IMR-90 (cell line): ENCODE results near the gene NUDT1. TPM values are rescaled to one million over a fixed set of nuclear protein-coding genes. Genes with fewer than 3 reads are reported as not detected.

Source experiments
- ATAC-seq: fragments of 200-7000 bp; cut with Tn5 transposase; 2 replicates; pipeline ENCODE4 v1.9.1; 2020; ENCODE audit warnings: low read depth, mild to moderate bottlenecking, moderate library complexity
- BruUV-seq: library from RNA; stranded (reverse); fragments of 400-500 nt; replicated peaks from 2 replicates; lab custom pipeline; 2021; lab: Mats Ljungman, UMichigan
- CTCF ChIA-PET: fragments of 300-600 bp; formaldehyde crosslinking; extraction: SDS; loops from one replicate; lab custom pipeline; 2021; ENCODE audit warnings: antibody characterized with exemption; lab: Yijun Ruan, JAX
- POLR2A ChIA-PET: fragments of 300-600 bp; sonication (Branson Sonifier 250); formaldehyde crosslinking; loops from one replicate; lab custom pipeline; 2022; ENCODE audit warnings: antibody characterized with exemption; ENCODE audit not compliant: unreplicated experiment; lab: Charles Lee
- DNase-seq: peaks from one replicate; pipeline ENCODE4 v3.0.0; 2013
- H2AFZ ChIP-seq: replicated peaks from 2 replicates; pipeline ENCODE3; 2013; ENCODE audit warnings: low read length, mild to moderate bottlenecking; ENCODE audit not compliant: poor library complexity
- H2AK5ac ChIP-seq: 2 replicates; pipeline ENCODE4 v1.6.1; 2013; ENCODE audit warnings: low read depth, low read length, inconsistent platforms
- H2AK9ac ChIP-seq: replicated peaks from 2 replicates; pipeline ENCODE3; 2013; ENCODE audit warnings: mild to moderate bottlenecking, low read depth, low read length, moderate library complexity; ENCODE audit not compliant: poor library complexity
- H2BK120ac ChIP-seq: 2 replicates; pipeline ENCODE4 v1.6.1; 2013; ENCODE audit warnings: low read depth, low read length, inconsistent platforms
- H2BK15ac ChIP-seq: 3 replicates; pipeline ENCODE4 v1.6.1; 2013; ENCODE audit warnings: low read depth, low read length, inconsistent platforms
- H2BK20ac ChIP-seq: 2 replicates; pipeline ENCODE4 v1.6.1; 2013; ENCODE audit warnings: low read depth, mild to moderate bottlenecking, inconsistent platforms, low read length, moderate library complexity
- H2BK5ac ChIP-seq: 2 replicates; pipeline ENCODE4 v1.6.1; 2013; ENCODE audit warnings: mild to moderate bottlenecking, low read depth, low read length, inconsistent platforms; ENCODE audit not compliant: poor library complexity, severe bottlenecking
- H3K14ac ChIP-seq: replicated peaks from 2 replicates; pipeline ENCODE4 v1.6.1; 2013; ENCODE audit warnings: low read depth, low read length, inconsistent platforms
- H3K18ac ChIP-seq: 2 replicates; pipeline ENCODE4 v1.6.1; 2013; ENCODE audit warnings: low read depth, low read length, control low read depth
- H3K23ac ChIP-seq: 2 replicates; pipeline ENCODE4 v1.6.1; 2013; ENCODE audit warnings: low read depth, low read length, inconsistent platforms
- H3K27ac ChIP-seq: 2 replicates; pipeline ENCODE4 v1.5.1; 2013; ENCODE audit warnings: mild to moderate bottlenecking, control low read depth, low read length; ENCODE audit not compliant: insufficient read depth
- H3K27me3 ChIP-seq: 2 replicates; pipeline ENCODE4 v1.6.1; 2013; ENCODE audit warnings: low read length; ENCODE audit not compliant: control insufficient read depth, insufficient read depth
- H3K36me3 ChIP-seq: 2 replicates; pipeline ENCODE4 v1.6.1; 2013; ENCODE audit warnings: low read length, mixed read lengths; ENCODE audit not compliant: control insufficient read depth, insufficient read depth
- H3K4ac ChIP-seq: 2 replicates; pipeline ENCODE4 v1.6.1; 2013; ENCODE audit warnings: low read depth, low read length, inconsistent platforms
- H3K4me1 ChIP-seq: 2 replicates; pipeline ENCODE4 v1.6.1; 2013; ENCODE audit warnings: low read length, mixed read lengths; ENCODE audit not compliant: control insufficient read depth, insufficient read depth
- H3K4me2 ChIP-seq: 2 replicates; pipeline ENCODE4 v1.6.1; 2013; ENCODE audit warnings: low read depth, mild to moderate bottlenecking, control low read depth, low read length, moderate library complexity
- H3K4me3 ChIP-seq: 2 replicates; pipeline ENCODE4 v1.5.1; 2013; ENCODE audit warnings: low read depth, mild to moderate bottlenecking, control low read depth, low read length, moderate library complexity; ENCODE audit not compliant: insufficient read depth
- H3K56ac ChIP-seq: 2 replicates; pipeline ENCODE4 v1.6.1; 2013; ENCODE audit warnings: low read length, inconsistent platforms; ENCODE audit not compliant: insufficient read depth; ENCODE audit errors: extremely low read depth
- H3K79me1 ChIP-seq, 2 experiments: 2 replicates each; pipeline ENCODE4 v1.6.1; 2013; ENCODE audit warnings: low read length in 2 of 2, inconsistent platforms in 1 of 2, low read depth in 1 of 2
- H3K9ac ChIP-seq: 2 replicates; pipeline ENCODE4 v1.6.1; 2013; ENCODE audit warnings: low read depth, low read length, control low read depth
- H3K9me1 ChIP-seq: 2 replicates; pipeline ENCODE4 v1.6.1; 2013; ENCODE audit warnings: low read length, inconsistent platforms; ENCODE audit not compliant: insufficient read depth
- H3K9me3 ChIP-seq: 2 replicates; pipeline ENCODE4 v1.6.1; 2013; ENCODE audit warnings: low read length; ENCODE audit not compliant: control insufficient read depth, insufficient read depth
- H4K20me1 ChIP-seq: 2 replicates; pipeline ENCODE4 v1.6.1; 2013; ENCODE audit warnings: low read length, inconsistent platforms; ENCODE audit not compliant: insufficient read depth
- H4K5ac ChIP-seq: 2 replicates; pipeline ENCODE4 v1.6.1; 2013; ENCODE audit warnings: mild to moderate bottlenecking, low read depth, low read length, control low read depth
- H4K8ac ChIP-seq, 2 experiments: 2 replicates each; pipeline ENCODE4 v1.6.1; 2013; ENCODE audit warnings: low read depth in 2 of 2, low read length in 2 of 2, control low read depth in 1 of 2, inconsistent platforms in 1 of 2
- H4K91ac ChIP-seq: 2 replicates; pipeline ENCODE4 v1.6.1; 2013; ENCODE audit warnings: low read depth, low read length, inconsistent platforms; ENCODE audit not compliant: insufficient read depth
- CTCF ChIP-seq: conservative IDR thresholded peaks from 2 replicates; pipeline ENCODE4 v1.5.1; 2012; ENCODE audit warnings: mild to moderate bottlenecking, low read depth, low read length, improper control_type of control experiment
- FOS ChIP-seq: fragments of 150-350 bp; IDR thresholded peaks from 2 replicates; pipeline ENCODE4 v1.6.1; 2016; ENCODE audit warnings: low read depth, low read length
- MAZ ChIP-seq: IDR thresholded peaks from 2 replicates; pipeline ENCODE4 v1.6.1; 2012; ENCODE audit warnings: low read depth, mild to moderate bottlenecking, low read length, improper control_type of control experiment, moderate library complexity, borderline replicate concordance
- SMC3 ChIP-seq: fragments of 150-350 bp; IDR thresholded peaks from 2 replicates; pipeline ENCODE4 v1.6.1; 2016; ENCODE audit warnings: low read depth, mild to moderate bottlenecking, antibody characterized with exemption, low read length, moderate library complexity
- USF2 ChIP-seq: fragments of 150-350 bp; IDR thresholded peaks from 2 replicates; pipeline ENCODE4 v1.6.1; 2017; ENCODE audit warnings: mild to moderate bottlenecking, antibody characterized with exemption, low read length, low read depth
- WGBS, 2 experiments: methylation state at CpG; one replicate each; pipeline versions ENCODE4 v1.1.5 to v1.1.7; 2013; ENCODE audit warnings: missing lambda C conversion rate in 2 of 2; ENCODE audit not compliant: insufficient read length in 1 of 2; ENCODE audit errors: extremely low coverage in 2 of 2; 5-methylcytosine and 5-hydroxymethylcytosine counted together
- dilution Hi-C: fragments of 300-500 bp; cut with HindIII; formaldehyde crosslinking; loops from one replicate; pipeline ENCODE4 v1.14.3; 2018; ENCODE audit warnings: low sequenced_read_pairs; ENCODE audit not compliant: unreplicated experiment
- in situ Hi-C: fragments of 300-500 bp; cut with MboI; formaldehyde crosslinking; loops from 3 replicates; pipeline ENCODE4 v1.14.3; 2019; ENCODE audit warnings: low sequenced_read_pairs, inconsistent platforms, mixed read lengths
- intact Hi-C: fragments of 100-400 bp; cut with micrococcal nuclease; formaldehyde crosslinking; loops from 2 replicates; pipeline ENCODE4 v1.10.0; 2022
- polyA plus RNA-seq, 3 experiments: library from polyadenylated mRNA; depleted of rRNA; stranded (reverse); fragments of >200 nt; gene quantifications; 2 replicates each; pipeline ENCODE4 v1.2.3, GENCODE V29; 2012; ENCODE audit warnings: low replicate concordance in 1 of 3
- total RNA-seq: library from RNA; depleted of rRNA; stranded (reverse); fragments of >200 nt; gene quantifications from 2 replicates; pipeline ENCODE4 v1.2.3, GENCODE V29; 2012

Gene NUDT1
- total and polyA plus RNA-seq, 2 of the 4 experiments (the other 2 are of a cell fraction): 33.4 to 49.1 TPM

GRCh38 chr7:2222516-2222915 is 19.5 kb upstream of the NUDT1 start:
- Histone ChIP-seq H3K79me1 (peaks cover 8 to 28% of the 10 kb centered on the region in 2 experiments; a peak in 3 of 4 replicates), H4K5ac (no peak overlapping the region), H2AFZ (no peak overlapping the region), H3K27ac (no peak overlapping the region), H3K9me1 (no peaks in the 10 kb centered on the region), H4K91ac (no peak overlapping the region), H2BK15ac (no peak overlapping the region), H3K4me1 (no peaks in the 10 kb centered on the region), H3K23ac (no peak overlapping the region), H2BK120ac (no peak overlapping the region), H3K18ac (no peak overlapping the region), H3K9me3 (no peaks in the 10 kb centered on the region), H3K4ac (no peak overlapping the region), H3K27me3 (no peaks in the 10 kb centered on the region), H3K36me3 (peaks cover 52% of the 10 kb centered on the region), H4K8ac (no peak overlapping the region), H3K4me3 (no peak overlapping the region), H2AK5ac (no peak overlapping the region), H2BK5ac (no peak overlapping the region), H2AK9ac (no peak overlapping the region), H2BK20ac (no peak overlapping the region), H3K4me2 (no peak overlapping the region), H4K20me1 (peaks cover 3% of the 10 kb centered on the region), H3K9ac (no peak overlapping the region), H3K14ac (no peak overlapping the region), H3K56ac (no peak overlapping the region)
- ChIA-PET POLR2A (no interaction called here), CTCF (no interaction called here)
- WGBS, 2 experiments: 98% methylated on average over 15 of the region's 22 CpGs; no CpG with 5 or more reads in 1 of the 2 experiments
- ATAC-seq (no peak), DNase-seq (no peak)
- dilution Hi-C loops (no loop called here), in situ Hi-C loops (no loop called here), intact Hi-C loops (no loop called here)
- no TSS peak for BruUV-seq
- TF ChIP-seq FOS (no peak), SMC3 (no peak), CTCF (no peak), USF2 (no peak), MAZ (no peak)
